GM18520 (cell line): ENCODE results near the gene GK.
"Not testable (repeated sequence)": the region's sequence is repeated elsewhere in the genome, so short reads cannot be mapped to it uniquely, and the experiment has no call there.

Source experiments
- ATAC-seq: cut with Tn5 transposase; IDR thresholded peaks from one replicate; pipeline ENCODE4 v1.9.1; 2021; ENCODE audit not compliant: unreplicated experiment

The GK gene

DNA sequence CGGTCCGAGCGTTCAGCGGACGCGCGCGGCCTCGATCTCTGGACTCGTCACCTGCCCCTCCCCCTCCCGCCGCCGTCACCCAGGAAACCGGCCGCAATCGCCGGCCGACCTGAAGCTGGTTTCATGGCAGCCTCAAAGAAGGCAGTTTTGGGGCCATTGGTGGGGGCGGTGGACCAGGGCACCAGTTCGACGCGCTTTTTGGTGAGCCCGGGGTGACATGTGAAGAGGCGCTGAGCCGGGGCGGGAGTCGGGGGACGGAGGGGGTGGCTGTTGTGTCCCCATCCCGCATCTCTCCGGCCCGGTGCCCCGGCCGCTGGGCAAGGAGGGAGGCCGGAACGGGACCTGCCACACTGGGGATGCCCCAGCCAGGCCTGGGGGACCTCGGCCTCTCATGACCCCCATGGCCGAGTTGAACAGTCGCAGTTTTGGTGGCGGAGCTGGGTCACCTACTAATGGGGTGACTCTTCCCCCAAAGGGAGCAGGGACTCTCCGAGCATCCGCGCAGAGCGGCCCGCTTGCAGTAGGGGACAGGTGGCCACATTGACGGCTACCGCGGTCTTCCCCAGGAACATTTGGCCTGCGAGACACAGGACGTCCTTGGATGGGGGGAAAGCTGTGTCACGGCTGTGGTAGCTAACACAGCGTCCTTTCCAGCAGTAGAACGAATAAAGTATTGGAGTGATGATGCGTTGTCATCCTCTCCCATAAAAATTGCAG is at the start of gene GK:
GK (plus strand) TSS at position 9 of the 717 bp plus-strand sequence; CDS start at position 124, 115 bp downstream.
- peak; percentile 38 for ATAC-seq

DNA sequence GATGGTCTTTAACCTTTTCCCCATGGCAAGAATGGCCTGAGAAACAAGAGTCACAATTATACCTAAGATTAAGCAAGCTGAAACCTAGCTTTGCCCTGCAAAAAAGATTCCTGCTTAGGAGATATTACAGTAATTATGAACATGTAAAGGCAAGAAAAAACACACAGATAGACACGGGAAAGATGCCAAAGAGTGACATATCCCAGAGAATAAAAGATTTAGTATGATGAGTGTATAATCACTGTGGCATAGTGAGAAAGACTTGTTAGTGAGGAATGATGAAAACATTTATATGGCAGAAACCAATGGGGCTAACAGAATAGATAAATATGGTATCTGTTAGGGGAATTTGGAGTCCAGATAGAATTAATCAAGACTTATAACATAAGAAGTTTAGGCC is 46.1 kb upstream of the GK start:
- no peak for ATAC-seq

DNA sequence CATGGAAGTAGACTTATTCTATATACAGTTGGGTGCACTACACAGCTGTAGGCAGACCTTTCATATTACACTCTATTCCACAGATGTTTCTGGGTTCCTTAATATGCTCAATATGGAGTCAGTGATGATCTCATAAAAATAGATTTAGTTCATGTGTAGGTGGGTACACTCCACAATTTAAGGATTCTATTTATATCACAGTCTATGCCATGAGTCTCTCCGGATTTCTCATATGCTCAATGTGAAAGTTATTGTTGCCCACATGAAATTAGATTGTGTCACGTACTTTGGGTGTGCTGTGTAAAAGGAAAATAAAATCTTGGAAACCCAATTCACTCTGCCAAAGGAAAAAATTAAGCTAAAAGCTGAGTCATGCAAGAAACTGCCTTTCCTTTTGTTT is 43.2 kb upstream of the GK start:
- no peak for ATAC-seq

DNA sequence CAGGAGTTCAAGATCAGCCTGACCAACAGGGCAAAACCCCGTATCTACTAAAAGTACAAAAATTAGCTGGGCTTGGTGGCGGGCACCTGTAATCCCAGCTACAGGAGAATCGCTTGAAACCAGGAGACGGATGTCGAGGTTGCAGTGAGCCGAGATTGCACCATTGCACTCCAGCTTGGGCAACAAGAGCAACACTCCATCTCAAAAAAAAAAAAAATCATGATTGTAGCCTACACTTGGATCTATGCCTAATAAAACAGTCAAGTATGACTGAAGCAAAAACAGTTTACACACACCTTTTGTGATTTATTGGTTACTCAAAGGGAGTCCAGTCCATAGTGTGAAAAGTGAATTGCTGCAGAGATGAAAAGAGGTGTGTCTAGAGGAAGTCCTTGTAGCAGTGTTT is 41.0 kb upstream of the GK start:
- ATAC-seq, result no peak

DNA sequence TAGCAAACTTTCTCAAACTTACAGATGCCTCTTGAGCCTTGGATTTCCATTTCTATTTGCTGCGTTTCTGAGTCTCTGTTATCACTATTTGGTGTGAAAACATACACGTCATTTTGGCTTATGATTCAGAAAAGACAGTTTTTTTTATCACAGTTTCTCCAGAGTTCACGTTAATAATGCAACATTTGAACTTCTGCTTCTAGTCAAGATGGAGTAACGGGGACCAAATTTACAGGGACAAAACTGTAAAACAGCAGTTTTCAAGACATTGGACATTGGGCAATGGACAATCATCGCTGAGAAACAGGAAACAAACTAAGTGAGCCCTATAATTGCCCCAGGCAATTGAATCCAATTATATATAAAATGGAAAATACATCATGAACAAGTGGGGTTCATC is 39.5 kb upstream of the GK start:
- ATAC-seq, result no peak

DNA sequence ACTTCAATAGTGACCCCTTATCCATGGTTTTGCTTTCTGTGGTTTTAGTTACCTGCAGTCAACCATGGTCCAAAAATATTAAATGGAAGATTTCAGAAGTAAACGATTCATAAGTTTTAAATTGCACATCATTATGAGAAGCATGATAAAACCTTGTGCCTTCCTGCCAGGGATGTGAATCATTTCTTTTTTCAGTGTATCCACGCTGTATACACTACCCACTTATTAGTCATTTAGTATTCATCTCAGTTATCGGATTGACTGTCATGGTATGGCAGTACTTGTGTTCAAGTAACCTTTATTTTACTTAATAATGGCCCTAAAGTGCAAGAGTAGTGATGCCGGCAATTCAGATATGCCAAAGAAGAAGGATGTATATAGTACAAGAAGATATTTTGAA is 38.0 kb upstream of the GK start:
- no peak for ATAC-seq

DNA sequence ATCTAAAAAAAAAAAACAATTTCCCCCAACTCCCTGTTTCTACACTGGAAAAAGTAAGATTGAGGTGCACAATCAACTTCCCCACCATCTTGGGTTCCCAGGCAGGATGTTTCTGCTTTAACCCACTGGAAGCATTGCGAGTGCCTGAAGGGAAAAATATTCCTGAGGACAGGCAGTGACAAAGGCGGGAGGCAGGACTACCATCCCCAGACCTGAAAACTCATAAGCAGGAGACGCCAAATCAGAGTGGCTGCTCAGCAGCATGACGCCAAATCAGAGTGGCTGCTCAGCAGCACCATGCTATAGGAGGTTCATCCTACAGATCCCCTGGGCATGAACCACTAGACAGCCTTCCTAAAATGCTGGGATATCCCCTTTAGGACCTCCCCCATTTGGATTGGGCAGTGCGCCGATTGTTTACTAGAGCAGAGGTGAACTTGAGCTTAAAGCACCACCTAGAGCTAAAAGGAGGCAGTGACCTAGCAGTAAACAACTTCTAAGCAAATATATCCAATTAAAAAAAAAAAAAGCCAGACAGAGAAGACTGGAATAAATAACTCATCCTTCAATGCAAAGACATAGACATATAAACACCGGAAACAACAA is 35.0 kb upstream of the GK start:
- no peak for ATAC-seq

DNA sequence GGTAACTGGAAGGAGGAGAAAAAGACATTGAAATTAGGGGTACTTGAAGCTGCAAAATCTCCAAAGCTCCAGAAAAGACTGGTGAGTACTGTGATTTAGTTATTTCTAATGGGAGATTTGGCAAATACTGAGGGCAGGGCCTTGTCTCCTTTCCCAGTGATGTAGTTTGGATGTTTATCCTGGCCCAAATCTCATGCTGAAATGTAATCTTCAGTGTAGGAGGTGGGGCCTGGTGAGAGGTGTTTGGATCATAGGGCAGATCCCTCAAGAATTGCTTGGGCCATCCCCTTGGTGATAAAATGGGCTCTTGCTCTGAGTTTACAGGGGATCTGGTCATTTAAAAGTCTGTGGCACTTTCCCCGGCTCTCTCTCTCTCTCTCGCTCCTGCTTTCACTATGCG is 33.1 kb upstream of the GK start:
- ATAC-seq, result no peak

DNA sequence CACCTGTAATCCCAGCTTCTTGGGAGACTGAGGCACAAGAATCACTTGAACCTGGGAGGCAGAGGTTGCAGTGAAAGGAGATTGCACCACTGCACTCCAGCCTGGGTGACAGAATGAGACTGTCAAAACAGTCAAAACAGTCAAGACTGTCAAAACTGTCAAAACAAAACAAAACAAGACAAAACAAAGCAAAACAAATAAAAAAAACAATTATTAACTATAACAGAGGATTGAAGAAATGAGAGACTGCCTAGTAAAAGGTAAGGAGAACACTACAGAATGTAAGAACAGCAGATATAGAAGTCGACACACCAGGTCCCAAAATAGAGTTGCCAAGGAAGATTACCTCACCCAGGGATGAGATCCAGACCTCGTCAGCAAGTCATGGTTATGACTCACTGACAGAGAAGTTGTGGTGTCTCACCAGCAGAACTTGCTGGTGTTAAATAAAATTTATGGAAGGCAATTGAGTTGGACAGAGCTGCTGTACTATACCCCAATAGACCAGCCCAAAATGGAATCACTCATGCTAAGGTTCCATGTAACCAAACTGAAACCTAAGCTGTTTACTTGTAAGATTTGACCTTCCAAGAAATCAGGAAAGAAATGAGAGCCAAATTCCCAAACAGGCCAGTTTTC is 32.1 kb upstream of the GK start:
- no peak for ATAC-seq

DNA sequence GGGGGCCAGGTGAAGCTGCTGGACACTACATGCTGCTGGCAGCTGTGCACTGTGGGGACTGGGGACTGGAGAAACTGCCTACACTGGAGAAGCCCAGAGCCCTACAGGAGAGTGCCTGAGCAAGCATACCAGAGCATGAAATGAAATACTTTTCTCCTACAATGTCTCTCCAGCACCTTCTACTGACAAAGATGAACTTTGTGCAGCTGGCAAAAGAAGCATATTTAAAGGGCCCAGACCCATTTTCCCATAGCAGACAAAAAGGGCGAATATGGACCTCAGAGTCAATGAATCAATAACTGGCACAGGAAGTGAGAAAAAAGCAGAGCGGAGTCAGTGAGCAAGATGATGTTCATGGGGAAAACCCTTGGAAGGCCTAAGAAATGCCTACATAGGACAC is 30.9 kb upstream of the GK start:
- no peak for ATAC-seq

DNA sequence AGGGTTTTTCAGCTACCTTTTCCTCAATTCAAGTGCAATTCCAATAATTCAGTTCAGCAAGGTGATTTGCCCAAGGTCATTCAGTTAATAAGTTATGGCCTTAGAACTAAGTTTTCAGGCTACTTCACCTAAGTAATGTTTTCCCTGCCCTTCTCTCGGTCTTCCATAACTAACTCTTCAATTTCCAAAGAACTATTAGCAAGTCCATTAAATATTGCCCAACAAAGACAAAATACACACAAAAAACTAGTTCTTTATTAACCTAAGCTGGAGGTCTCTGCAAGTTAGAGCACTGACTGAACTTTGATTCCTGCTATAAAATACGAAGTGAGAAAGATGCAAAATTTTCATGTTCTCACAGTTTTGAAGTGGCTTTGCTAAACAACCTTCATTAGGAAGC is 26.8 kb upstream of the GK start:
- no peak for ATAC-seq

DNA sequence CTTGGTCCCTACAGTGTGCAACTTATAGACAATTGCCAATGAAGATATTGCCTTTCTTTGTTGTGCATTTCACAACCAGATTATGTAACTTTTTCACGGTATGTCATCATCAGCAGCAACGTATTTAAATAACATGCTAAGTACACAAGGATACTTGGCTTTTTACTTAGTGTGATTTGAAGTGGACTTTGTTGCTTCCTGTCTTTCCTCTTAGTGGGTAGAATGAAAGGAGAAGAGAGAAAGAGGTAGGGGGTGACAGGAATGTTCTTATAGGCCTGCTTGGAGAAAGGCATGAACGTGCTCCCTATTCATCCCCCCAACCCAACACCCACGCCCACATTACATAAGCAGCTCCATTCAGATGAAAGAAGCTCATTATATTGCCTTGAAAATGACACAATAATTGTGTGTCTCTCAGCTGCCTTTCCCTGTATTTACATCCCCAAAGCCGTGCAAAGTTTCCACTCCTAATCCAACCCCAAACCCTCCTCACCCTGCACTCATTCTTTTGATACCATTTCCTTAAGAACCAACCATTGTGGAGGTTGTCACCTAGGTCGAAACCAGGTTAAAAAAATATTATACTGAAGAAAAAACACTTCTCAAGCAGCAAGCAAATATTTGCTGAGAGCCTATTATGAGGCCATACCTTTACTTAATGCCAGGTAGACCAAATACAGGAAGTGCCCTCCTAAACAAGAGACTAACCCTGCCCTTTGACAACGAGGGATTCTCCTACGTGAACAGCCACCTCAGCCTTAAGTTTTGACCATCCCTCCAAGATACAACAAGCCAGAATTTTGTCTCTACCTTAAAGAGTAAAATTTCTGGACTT is 25.2 kb upstream of the GK start:
- ATAC-seq, result no peak

DNA sequence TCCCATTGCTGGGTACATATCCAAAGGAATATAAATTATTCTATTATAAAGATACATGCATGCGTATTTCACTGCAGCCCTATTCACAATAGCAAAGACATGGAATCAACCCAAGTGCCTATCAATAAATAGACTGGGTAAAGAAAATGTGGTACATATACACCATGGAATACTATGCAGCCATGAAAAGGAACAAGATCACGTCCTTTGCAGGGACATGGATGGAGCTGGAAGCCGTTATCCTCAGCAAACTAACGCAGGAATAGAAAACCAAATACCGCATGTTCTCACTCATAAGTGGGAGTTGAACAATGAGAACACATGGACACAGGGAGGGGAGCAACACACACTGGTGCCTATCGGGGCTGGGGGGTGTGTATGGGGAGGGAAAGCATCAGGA is 19.2 kb upstream of the GK start:
- ATAC-seq, result not testable (repeated sequence)

DNA sequence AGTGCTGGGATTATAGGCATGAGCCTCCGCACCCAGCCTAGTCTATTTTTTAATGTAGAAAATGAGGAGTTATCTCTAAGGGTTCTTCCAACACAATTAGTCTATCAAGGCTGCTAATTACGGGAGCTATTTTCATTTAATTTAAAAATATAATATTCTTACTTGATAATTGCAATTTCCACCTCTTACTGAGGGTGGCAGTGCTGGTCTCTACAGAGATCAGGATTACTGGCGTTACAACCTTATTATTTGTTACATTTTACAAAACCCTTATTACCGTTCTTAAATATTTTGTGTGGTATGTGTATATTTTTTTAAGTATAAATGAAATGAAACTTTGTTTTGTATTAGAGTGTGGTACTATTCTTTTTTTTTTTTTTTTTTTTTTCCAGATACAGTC is 17.6 kb upstream of the GK start:
- no peak for ATAC-seq

DNA sequence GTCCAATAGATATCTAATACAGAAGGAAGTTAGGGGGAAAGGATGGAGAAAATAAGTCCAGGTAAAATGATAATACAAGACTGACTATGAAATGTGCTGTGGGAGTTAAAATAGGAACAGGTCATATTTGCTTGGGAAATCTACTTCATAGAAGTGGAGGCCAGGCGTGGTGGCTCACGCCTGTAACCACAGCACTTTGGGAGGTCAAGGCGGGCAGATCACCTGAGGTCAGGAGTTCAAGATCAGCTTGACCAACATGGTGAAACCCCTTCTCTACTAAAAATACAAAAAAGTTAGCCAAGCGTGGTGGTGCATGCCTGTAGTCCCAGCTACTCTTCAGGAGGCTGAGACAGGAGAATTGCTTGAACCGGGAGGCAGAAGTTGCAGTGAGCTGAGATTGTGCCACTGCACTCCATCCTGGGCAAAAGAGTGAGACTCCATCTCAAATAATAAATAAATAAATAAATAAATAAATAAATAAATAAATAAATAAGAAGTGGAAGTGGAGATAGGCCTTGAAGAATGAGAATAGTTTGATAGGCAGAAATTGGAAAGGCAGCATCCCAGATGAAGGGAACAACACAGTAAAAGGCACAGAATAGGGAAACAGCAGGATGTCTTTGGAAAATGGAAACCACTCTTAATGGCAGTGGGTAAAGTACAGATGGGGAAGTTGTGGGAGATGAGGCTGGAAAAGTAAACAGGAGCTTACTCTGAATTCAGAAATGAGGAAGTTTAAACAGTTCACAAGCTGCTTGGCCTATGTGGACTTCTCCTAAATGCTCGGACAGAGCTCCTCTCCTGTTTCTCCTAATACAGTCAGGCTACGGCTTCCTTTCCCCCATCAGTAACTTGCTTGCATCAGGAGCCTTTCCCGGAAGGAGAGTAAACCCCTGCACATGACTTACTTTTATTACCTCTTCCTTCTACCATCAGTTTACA is 15.1 kb upstream of the GK start:
- no peak for ATAC-seq

DNA sequence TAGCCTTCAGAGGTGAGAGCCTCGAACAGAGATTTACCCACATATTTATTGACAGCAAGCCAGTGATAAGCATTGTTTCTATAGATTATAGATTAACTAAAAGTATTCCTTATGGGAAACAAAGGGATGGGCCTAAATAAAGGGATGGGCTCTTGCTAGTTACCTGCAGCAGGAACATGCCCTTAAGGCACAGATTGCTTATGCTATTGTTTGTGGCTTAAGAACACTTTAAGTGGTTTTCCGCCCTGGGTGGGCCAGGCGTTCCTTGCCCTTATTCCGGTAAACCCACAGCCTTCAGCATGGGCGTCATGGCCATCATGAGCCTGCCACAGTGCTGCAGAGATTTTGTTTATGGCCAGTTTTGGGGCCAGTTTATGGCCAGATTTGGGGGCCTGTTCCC is 13.5 kb upstream of the GK start:
- ATAC-seq, result not testable (repeated sequence)

DNA sequence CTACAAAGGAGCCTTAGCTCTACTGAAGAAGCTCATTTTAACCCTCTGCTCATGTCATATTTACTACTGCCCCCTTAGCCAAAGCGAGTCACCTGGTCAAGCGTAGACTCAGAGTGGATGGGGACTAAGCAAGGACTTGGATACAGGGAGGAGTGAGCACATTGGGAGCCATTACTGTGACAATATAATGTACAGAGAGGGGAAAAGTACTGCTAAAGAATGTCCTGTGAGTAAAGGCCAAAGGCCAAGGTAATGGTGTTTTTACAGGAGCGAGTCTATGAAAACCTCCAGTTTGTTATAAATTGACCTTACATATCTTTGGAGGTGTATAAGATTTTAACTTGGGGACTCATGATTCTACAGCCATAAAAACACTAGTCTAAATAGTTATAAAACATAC is 10.6 kb upstream of the GK start:
- no peak for ATAC-seq

DNA sequence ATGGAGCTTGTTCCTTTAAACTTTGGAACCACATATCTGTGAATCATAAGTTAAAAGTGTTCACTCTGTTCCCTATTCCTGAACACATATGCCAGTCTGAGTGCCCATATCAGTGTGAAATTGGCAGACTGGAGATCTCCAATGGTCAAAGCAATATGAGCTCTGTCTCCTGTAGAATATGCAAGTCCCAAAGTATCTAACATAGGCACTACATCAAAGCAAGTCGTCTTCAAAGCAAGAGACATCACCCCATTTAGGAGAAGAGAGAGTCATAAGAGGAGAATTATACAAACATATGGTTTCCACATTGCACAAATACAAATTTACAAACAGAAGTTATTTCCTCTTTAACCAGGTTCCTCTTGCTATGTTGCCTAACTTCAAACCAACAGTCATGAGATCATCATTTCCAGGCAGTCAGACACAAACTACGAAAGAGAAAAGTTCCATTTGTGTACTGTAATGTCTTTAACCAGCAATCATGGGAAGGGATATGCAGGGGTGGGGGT is 9.9 kb upstream of the GK start:
- ATAC-seq, result no peak

DNA sequence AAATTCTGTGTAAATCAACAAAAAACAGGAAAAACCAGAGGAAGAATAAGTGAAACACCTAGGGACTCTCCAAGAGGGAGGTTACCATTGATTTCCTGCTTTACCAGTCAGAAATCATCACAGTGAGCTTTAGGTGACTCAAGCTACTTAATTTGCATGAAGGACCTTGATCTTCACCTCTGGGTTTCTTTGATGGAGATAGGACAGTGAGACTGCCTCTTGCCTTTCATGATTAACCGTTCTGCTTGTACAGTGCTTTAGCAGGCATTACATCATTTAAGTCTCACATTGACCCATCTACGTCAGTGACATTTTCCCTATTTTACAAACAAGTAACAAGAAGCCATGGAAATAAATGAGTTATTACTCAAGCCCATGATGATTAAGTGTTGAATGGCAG is 3.4 kb upstream of the GK start:
- peak; percentile 37 for ATAC-seq
